SK-MEL-5 (cell line): ENCODE measurements around the gene FYCO1. TPM values are rescaled to one million over a fixed set of nuclear protein-coding genes. Genes with fewer than 3 reads are reported as not detected.
A peak's percentile ranks its signal among the peaks of the same experiment; 100 is the strongest.

Experiments
- DNase-seq: peaks from one replicate; pipeline ENCODE4 v3.0.0-alpha.2; 2016; ENCODE audit warnings: low read depth, low spot score
- in situ Hi-C: cut with HindIII; loops from 2 replicates; pipeline ENCODE4 v1.10.0; 2016; ENCODE audit warnings: low sequenced_read_pairs, high pct_unique_total_duplicates, low pct_unique_long_range_greater_than_20kb
- total RNA-seq: library from RNA; depleted of rRNA; stranded (reverse); fragments of >200 nt; shearing (Covaris generic); gene quantifications from 2 replicates; pipeline ENCODE4 v1.2.3, GENCODE V29; 2014

Gene FYCO1
- total RNA-seq, 1 experiment from 2014 or later = 53.6 TPM

- in situ Hi-C loops = no loop called here
- DNase-seq = no peak
Observed at GRCh38 chr3:45940004-45940780, 55.4 kb downstream of the FYCO1 start.

DNA sequence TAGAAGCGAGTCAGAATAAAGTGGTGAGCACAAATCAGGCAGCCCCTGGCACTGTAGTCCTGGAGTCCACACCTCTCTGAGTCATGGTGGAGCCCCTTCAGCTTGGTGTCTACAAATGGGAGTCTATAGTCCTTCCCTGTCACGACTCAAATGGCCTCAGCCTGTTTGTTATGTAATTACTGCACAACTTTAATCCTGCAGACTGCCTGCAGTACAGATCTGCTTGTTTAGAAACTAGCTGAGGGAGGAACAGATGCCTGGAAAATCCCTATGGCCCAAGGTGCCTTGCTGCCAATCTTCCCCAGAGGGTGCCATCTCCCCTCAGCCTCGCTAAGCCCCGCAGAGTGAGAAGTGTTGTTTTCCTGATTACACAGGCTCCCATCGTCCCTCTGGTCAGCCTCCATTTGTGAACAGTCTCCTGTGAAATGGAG, 56.3 kb downstream of the FYCO1 start:
- in situ Hi-C loops = no loop called here
- no peak for DNase-seq

DNA sequence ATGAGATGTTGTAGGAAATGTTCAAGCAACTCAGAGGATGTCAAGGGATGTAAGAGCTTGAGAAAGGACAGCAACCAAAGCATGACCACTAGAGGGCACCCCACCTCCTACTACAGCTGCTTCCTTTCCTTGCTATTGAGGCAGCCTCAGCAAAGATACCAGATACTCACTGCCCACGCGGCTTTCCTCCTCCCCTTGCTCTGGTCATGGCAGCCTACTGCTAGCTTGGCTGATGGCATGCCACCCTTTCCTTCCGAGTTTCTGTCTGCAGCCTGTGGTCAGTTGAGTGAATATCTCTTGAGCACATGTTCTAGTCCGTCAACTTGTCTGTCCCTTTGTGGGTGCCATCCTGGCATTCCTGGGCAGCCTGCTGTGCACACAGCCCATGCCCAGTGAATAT, 56.8 kb downstream of the FYCO1 start:
- in situ Hi-C loops = no loop called here
- DNase-seq = peak; percentile 90

GRCh38 chr3:45938043-45938435, 57.6 kb downstream of the FYCO1 start:
- DNase-seq = no peak
- in situ Hi-C loops = no loop called here

- no peak for DNase-seq
- in situ Hi-C loops = no loop called here
Observed at GRCh38 chr3:45937206-45938042, 58.2 kb downstream of the FYCO1 start.

GRCh38 chr3:45936261-45936660, 59.4 kb downstream of the FYCO1 start:
- DNase-seq = no peak
- in situ Hi-C loops = no loop called here

- no peak for DNase-seq
- in situ Hi-C loops = no loop called here
Observed at GRCh38 chr3:45933591-45933990, 62.0 kb downstream of the FYCO1 start.

GRCh38 chr3:45932112-45932511, 63.5 kb downstream of the FYCO1 start:
- in situ Hi-C loops = no loop called here

GRCh38 chr3:45931496-45931895, 64.1 kb downstream of the FYCO1 start:
- no peak for DNase-seq
- in situ Hi-C loops = no loop called here

More at GRCh38 chr3:45932112-45932511, 63.5 kb downstream of the FYCO1 start:
- no peak for DNase-seq

DNA sequence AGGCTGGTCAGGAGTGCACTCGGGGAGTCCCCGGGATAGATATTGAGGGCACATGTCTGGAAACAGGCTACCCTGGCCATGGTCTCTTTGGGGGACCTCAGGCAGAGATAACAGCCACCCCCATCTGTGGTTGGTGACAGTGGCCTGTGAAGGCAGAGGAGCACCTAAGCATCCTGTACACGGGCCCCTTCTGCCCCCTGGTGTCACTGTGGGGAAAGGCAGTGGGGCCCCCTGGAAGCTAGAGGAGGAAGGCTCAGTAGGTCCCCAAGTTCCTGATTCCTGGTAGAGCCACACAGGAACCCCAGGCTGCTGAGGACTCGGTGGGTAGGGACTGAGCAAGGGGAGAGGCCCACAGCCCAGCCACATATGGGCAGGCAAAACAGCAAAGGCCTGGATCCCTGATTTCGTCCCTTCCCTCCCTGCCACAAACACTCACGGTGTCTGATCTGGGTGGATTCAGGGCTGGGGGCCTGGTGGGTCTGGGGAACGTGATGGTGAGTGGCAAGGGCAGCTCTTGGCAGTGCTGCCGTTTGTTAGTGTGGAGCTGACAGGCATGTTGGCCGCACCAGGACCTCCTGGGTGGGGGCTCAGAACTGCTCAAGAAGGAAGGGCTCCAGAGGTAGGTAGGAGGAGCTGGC, 66.5 kb downstream of the FYCO1 start:
- in situ Hi-C loops = no loop called here
- DNase-seq = peak; percentile 44

GRCh38 chr3:45927881-45928280, 67.7 kb downstream of the FYCO1 start:
- DNase-seq = no peak

GRCh38 chr3:45923755-45924154, 71.9 kb downstream of the FYCO1 start:
- in situ Hi-C loops = no loop called here
- DNase-seq = no peak

More at GRCh38 chr3:45927881-45928280, 67.7 kb downstream of the FYCO1 start:
- in situ Hi-C loops = no loop called here

DNA sequence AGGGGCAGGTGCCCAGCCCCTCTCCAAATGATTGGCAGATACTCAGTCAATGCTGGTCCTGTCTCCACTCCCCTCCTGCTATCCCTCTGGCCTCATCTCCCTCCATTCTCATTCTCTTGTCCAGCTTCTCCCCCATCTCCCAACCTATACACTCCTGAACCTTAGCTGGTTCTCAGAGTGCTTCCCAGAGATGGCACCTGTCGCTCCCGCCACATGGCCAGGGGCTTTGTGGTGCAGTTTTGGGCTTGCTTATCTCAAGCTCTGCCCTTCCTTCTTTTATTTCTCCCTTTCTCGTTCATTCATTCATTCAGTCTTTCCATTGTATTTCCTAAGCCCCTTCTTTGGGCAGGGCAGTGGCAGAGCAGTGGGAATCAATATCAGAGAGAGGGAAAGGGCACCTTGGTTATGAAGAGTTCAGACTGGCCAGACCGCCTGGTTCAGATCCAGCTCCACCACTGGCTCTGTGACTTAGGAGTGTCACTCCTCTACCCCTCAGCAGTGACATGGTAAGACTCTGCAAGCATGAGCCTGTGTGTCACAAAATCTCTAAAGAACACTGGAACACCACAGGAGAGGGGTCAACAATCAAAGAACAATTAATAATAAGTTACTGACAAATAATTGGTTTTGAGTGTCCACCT, 72.6 kb downstream of the FYCO1 start:
- in situ Hi-C loops = no loop called here
- no peak for DNase-seq

DNA sequence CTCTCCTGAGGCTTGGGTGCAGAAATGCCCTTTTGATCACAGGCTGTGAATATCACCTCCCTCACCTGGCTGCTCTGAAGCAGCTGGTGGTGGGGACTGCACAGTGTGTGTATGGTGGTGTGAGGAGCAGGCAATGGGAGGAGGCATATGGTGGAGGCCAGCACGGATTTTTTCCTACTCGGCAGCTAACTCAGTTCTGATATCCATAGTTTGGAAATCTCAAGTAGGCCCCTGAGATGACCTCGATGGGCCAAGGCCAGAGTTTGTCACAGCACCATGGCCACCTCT, 73.6 kb downstream of the FYCO1 start:
- DNase-seq = no peak
- in situ Hi-C loops = no loop called here

DNA sequence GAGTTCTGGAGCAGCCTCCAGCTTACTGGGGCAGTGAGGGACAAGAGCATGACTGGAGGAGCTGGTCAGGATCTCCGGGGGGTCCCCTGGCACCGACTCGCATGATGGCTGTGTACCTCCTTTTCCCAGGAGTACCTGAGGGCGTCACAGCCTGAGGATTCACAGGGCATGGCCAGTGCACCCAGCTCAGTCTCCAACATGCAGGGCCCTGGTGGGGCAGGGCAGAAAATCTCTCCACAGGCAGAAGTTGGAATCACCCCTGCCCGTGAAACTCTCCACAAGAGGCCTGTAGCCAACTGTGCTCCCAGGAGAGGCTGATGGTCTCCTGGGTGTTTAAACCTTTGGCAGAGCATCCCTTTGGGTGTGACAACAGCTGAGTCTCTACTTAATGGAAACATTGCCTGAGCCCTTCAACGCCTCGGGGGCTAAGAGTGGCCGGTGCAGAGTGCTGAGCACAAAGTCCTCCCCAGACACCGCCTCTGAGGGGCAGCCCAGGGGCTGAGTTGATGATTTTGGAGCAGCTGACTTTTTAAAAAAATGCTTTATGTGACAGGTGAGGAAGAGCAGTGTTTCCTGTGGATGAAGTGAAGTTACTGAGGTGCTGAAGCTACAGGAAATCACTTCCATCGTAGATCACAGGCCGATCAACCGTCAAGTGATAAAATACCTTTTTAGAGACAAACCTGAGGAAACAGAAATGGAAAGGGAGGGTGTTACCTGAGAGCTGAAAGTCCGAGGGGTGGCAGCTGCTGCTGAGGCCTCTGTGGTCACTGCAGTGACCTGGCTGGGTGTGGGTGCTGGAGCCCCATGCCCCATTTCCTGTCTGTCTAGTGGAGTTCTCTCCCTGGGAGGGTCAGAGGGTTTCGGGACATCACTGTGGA, 74.2 kb downstream of the FYCO1 start:
- in situ Hi-C loops = no loop called here
- DNase-seq = no peak

DNA sequence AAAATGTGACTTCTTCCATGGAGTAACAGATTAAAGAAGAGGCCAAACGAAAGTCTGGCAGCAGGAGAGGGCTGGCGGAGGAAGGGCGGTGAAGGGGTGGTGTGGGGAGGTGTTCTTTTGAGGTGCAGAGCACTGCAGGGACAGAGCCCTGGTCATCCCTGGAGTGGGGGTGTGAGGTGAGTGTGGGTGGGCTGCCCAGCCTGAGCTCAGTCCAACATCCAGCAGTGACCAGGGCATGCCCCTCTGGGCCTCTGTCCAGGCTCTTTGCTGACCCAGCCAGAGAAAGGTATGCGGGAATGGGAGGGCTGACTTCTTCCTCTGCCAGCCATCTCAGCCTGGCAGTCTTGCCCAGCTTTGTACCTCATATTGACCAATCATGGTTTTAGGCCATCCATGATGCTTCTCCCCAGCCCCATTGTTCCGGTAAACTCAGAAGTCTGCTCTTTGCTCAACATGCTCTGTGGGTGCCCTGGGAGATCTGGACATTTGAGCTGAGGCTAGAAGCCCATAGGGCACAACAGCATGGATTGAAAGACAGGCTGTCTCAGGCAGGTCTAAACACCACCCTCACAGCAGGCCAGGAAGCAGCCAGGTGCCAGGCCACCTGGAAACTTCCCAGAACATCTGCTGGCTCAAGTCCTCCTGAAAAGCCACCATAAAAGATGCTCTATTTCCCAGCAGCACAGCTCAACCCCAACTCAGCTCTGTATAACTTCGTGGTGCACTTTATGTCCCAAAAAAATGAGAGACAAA, 78.3 kb downstream of the FYCO1 start:
- no peak for DNase-seq
- in situ Hi-C loops = no loop called here
